ENCODE data around the gene IMMP2L.

Gene IMMP2L

GRCh38 chr7:110839866-110840265 lies 722.4 kb downstream of the IMMP2L start:
- no peak for DNase-seq

GRCh38 chr7:110835849-110836248 lies 726.4 kb downstream of the IMMP2L start:
- no peak for DNase-seq

- no peak for DNase-seq
Observed at GRCh38 chr7:110835218-110835617, 727.1 kb downstream of the IMMP2L start.

GRCh38 chr7:110831419-110831818 lies 730.9 kb downstream of the IMMP2L start:
- no peak for DNase-seq

GRCh38 chr7:110830778-110831177 lies 731.5 kb downstream of the IMMP2L start:
- no peak for DNase-seq

GRCh38 chr7:110827936-110828335 lies 734.4 kb downstream of the IMMP2L start:
- DNase-seq = no peak

GRCh38 chr7:110827287-110827855 lies 734.9 kb downstream of the IMMP2L start:
- DNase-seq = no peak

- DNase-seq = no peak
Observed at GRCh38 chr7:110813986-110814385, 748.3 kb downstream of the IMMP2L start.

- DNase-seq = no peak
Observed at GRCh38 chr7:110809832-110810231, 752.5 kb downstream of the IMMP2L start.

- no peak for DNase-seq
Observed at GRCh38 chr7:110808361-110808760, 753.9 kb downstream of the IMMP2L start.

GRCh38 chr7:110804501-110804900 lies 757.8 kb downstream of the IMMP2L start:
- no peak for DNase-seq

GRCh38 chr7:110803602-110804143 lies 758.6 kb downstream of the IMMP2L start:
- DNase-seq = no peak

- no peak for DNase-seq
Observed at GRCh38 chr7:110801502-110801901, 760.8 kb downstream of the IMMP2L start.

- DNase-seq = no peak
Observed at GRCh38 chr7:110800984-110801383, 761.3 kb downstream of the IMMP2L start.

GRCh38 chr7:110797656-110798055 lies 764.6 kb downstream of the IMMP2L start:
- DNase-seq = no peak

GRCh38 chr7:110790992-110791391 lies 771.3 kb downstream of the IMMP2L start:
- no peak for DNase-seq

- DNase-seq = no peak
Observed at GRCh38 chr7:110786328-110786965, 775.8 kb downstream of the IMMP2L start.

- DNase-seq = no peak
Observed at GRCh38 chr7:110784749-110785148, 777.5 kb downstream of the IMMP2L start.

- no peak for DNase-seq
Observed at GRCh38 chr7:110780712-110781111, 781.6 kb downstream of the IMMP2L start.

- DNase-seq = no peak
Observed at GRCh38 chr7:110779339-110779738, 783.0 kb downstream of the IMMP2L start.

GRCh38 chr7:110775046-110775445 lies 787.2 kb downstream of the IMMP2L start:
- no peak for DNase-seq

- no peak for DNase-seq
Observed at GRCh38 chr7:110774071-110774470, 788.2 kb downstream of the IMMP2L start.

GRCh38 chr7:110772615-110773014 lies 789.7 kb downstream of the IMMP2L start:
- no peak for DNase-seq

- no peak for DNase-seq
Observed at GRCh38 chr7:110771717-110772116, 790.6 kb downstream of the IMMP2L start.
